Sigmoid colon (tissue), 7 donors: ENCODE results near the gene MROH2A. TPM values are rescaled to one million over a fixed set of nuclear protein-coding genes. Genes with fewer than 3 reads are reported as not detected.

Experiments
- DNase-seq: peaks from one replicate; pipeline ENCODE4 v3.0.0-alpha.2; 2019
- H3K27ac ChIP-seq, 4 donors: fragments of 200-600 bp; sonication (generic); one replicate each; pipeline ENCODE4 v1.5.1; 2016 to 2019; ENCODE audit warnings: mild to moderate bottlenecking in 1 of 4
- H3K27me3 ChIP-seq, 3 donors: fragments of 200-600 bp; sonication (generic); one replicate each; pipeline ENCODE4 v1.5.1; 2019; ENCODE audit warnings: mild to moderate bottlenecking in 1 of 3
- H3K36me3 ChIP-seq, 4 donors: fragments of 200-600 bp; sonication (generic); one replicate each; pipeline ENCODE4 v1.5.1; 2016 to 2019
- H3K4me1 ChIP-seq, 4 donors: fragments of 200-600 bp; sonication (generic); one replicate each; pipeline ENCODE4 v1.5.1; 2017 to 2019
- H3K4me3 ChIP-seq, 4 donors: fragments of 200-600 bp; sonication (generic); one replicate each; pipeline ENCODE4 v1.5.1; 2017 to 2019; ENCODE audit warnings: mild to moderate bottlenecking in 2 of 4, moderate library complexity in 1 of 4
- H3K9me3 ChIP-seq, 4 donors: fragments of 200-600 bp in 3 of 4; sonication (generic) in 3 of 4; one replicate each; pipeline versions ENCODE4 v1.5.1 to v1.6.1; 2013 to 2019
- CTCF ChIP-seq, 4 experiments: fragments of 450-650 bp in 3 of 4; fragments of 200-600 bp in 1 of 4; IDR thresholded peaks; one replicate each; pipeline ENCODE4 v1.5.1; 2016 to 2019; ENCODE audit warnings: antibody characterized with exemption in 4 of 4, mild to moderate bottlenecking in 3 of 4, moderate library complexity in 2 of 4
- EP300 ChIP-seq, 4 donors: sonication (generic); formaldehyde crosslinking; IDR thresholded peaks; one replicate each; pipeline ENCODE4 v1.6.1; 2017; ENCODE audit warnings: antibody characterized with exemption in 4 of 4
- POLR2A ChIP-seq, 2 donors: fragments of 450-650 bp; IDR thresholded peaks; one replicate each; pipeline ENCODE4 v1.6.1; 2016; ENCODE audit warnings: antibody characterized with exemption in 2 of 2, mild to moderate bottlenecking in 2 of 2, moderate library complexity in 2 of 2
- POLR2AphosphoS5 ChIP-seq, 4 donors: sonication (generic); formaldehyde crosslinking; IDR thresholded peaks; one replicate each; pipeline ENCODE4 v1.6.1; 2017; ENCODE audit warnings: antibody characterized with exemption in 4 of 4
- WGBS, 2 donors: extraction: QIAGEN DNeasy Blood & Tissue Kit; methylation state at CpG; one replicate each; pipeline ENCODE4 v1.1.7; 2013; 5-methylcytosine and 5-hydroxymethylcytosine counted together
- intact Hi-C: fragments of 100-400 bp; cut with DNase I; formaldehyde crosslinking; loops from one replicate; pipeline ENCODE4 v1.15.1; 2023
- polyA plus RNA-seq, 3 donors: library from polyadenylated mRNA; stranded (reverse); fragments of 200-250 nt; gene quantifications; one replicate each; pipeline ENCODE4 v1.2.3, GENCODE V29; 2013
- total RNA-seq, 4 donors: library from RNA; depleted of rRNA; stranded (reverse); fragments of >200 nt; gene quantifications; one replicate each; pipeline ENCODE4 v1.1.0, GENCODE V29; 2016
- donor health status: healthy with polysubstance abuse.
- donor health status: Bipolar disorder and iron deficiency.
- donor health status: healthy.

MROH2A gene
- total and polyA plus RNA-seq, 7 donors: 0.06 TPM; not detected in 6

DNA sequence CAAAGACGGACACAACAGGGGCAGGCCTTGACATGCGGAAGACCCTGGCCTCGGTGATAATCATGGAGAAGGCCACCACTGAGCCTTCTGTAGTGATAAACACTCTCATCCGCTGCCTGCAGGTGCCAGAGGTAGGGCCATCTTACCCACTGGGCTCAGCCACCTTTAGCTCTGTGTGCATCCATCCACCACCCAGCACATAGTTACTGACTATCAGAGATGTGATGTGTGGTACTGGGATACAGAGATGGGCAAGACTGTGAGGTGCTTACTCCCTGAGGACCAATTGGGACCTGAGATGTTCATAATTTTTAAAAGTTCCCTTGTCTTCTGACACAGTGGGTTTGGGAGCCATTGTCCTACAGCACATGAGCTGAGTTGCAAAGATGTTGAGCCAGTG, 1.6 kb downstream of the MROH2A start:
- no peak overlapping the region for H3K4me3 ChIP-seq
- intact Hi-C loops: no loop called here
- no peaks in the 10 kb centered on the region for H3K27me3 ChIP-seq
- no peaks in the 10 kb centered on the region for H3K4me1 ChIP-seq
- no peak overlapping the region for H3K27ac ChIP-seq
- no peak for TF ChIP-seq EP300 (IDR thresholded peaks at IDR 0.05)
- no peak for TF ChIP-seq CTCF (IDR thresholded peaks at IDR 0.05)
- TF ChIP-seq POLR2A (IDR thresholded peaks at IDR 0.05): no peak
- TF ChIP-seq POLR2AphosphoS5 (IDR thresholded peaks at IDR 0.05): no peak
- no peak for DNase-seq
- H3K9me3 ChIP-seq: no peaks in the 10 kb centered on the region
- 89 to 92% methylated on average over 4 of the region's 4 CpGs for WGBS, 2 donors
- H3K36me3 ChIP-seq: no peaks in the 10 kb centered on the region

DNA sequence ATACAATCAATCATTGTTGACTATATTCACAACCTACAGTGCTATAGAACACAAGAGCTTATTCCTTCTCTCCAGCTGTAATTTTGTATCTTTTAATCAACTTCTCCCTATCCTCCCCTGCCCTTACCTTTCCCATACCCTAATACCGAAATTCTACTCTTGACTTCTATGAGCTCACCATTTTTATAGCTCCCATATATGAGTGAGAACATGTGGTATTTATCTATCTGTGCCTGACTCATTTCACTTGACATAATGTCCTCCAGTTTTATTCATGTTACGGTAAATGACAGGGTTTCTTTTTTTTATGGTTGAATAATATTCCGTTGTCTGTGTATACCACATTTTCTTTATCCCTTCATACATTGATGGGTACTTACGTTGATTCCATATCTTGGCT, 2.6 kb downstream of the MROH2A start:
- DNase-seq: no peak
- 67 to 85% methylated on average over 4 of the region's 4 CpGs for WGBS, 2 donors
- intact Hi-C loops: no loop called here

GRCh38 chr2:233789554-233789953, 11.4 kb downstream of the MROH2A start:
- no peak for TF ChIP-seq EP300 (IDR thresholded peaks at IDR 0.05)
- TF ChIP-seq CTCF (IDR thresholded peaks at IDR 0.05): no peak
- no peak for TF ChIP-seq POLR2AphosphoS5 (IDR thresholded peaks at IDR 0.05)
- TF ChIP-seq POLR2A (IDR thresholded peaks at IDR 0.05): no peak
- Histone ChIP-seq H3K4me1 (no peaks in the 10 kb centered on the region), H3K27ac (no peak overlapping the region), H3K27me3 (no peaks in the 10 kb centered on the region), H3K9me3 (no peaks in the 10 kb centered on the region), H3K36me3 (no peaks in the 10 kb centered on the region), H3K4me3 (no peak overlapping the region)
- WGBS, 2 donors: 94 to 96% methylated on average over 7 of the region's 7 CpGs
- intact Hi-C loops: no loop called here
- DNase-seq: no peak

More for the DNA sequence above, 2.6 kb downstream of the MROH2A start:
- no peak overlapping the region for H3K4me3 ChIP-seq
- no peaks in the 10 kb centered on the region for H3K36me3 ChIP-seq
- no peak overlapping the region for H3K27ac ChIP-seq
- TF ChIP-seq CTCF (IDR thresholded peaks at IDR 0.05) (no peak), EP300 (IDR thresholded peaks at IDR 0.05) (no peak), POLR2A (IDR thresholded peaks at IDR 0.05) (no peak), POLR2AphosphoS5 (IDR thresholded peaks at IDR 0.05) (no peak)
- H3K27me3 ChIP-seq: no peaks in the 10 kb centered on the region
- H3K4me1 ChIP-seq: no peaks in the 10 kb centered on the region
- H3K9me3 ChIP-seq: no peaks in the 10 kb centered on the region

DNA sequence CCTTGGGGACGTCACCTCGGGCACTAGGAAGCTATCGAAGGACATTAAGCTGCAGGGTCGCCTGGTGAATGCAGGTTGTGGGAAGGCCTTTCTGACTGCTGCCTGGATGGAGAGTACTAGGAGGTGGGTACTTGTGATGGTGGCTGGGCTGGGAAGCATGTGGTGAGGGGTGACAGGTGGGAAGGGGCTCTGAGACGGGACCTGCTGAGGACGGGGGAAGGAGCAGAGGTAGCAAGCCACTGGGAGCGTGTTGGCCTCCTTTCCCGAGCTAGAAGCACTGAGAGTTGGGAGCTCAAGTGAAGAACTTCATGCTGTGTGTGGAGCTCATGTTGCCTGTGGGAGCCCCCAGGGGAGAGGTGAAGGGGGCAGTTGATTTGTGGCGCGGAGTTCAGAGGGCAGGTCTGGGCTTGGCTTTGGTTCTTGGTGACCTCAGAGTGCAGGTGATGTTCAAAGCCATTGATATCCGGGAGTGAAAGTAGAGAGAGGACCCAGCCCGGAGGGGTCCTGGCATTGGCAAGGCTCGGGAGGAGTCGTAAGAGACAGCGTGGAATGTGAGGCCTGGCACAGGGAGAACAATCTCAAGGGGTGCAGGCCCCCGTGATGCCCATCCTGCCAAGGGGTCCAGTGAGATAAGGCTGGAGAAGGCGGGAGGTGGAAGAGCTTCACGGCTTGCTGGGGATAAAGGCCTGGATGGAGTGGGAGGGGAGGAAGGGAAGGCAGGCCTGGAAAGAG, 13.2 kb downstream of the MROH2A start:
- WGBS, 2 donors: 88 to 93% methylated on average over 18 of the region's 18 CpGs

More for the DNA sequence above, 13.2 kb downstream of the MROH2A start:
- Histone ChIP-seq H3K27me3 (no peaks in the 10 kb centered on the region), H3K36me3 (no peaks in the 10 kb centered on the region), H3K4me1 (no peaks in the 10 kb centered on the region), H3K4me3 (no peak overlapping the region), H3K9me3 (no peaks in the 10 kb centered on the region), H3K27ac (no peak overlapping the region)
- intact Hi-C loops: no loop called here
- no peak for DNase-seq
- TF ChIP-seq CTCF (IDR thresholded peaks at IDR 0.05) (no peak), POLR2A (IDR thresholded peaks at IDR 0.05) (no peak), POLR2AphosphoS5 (IDR thresholded peaks at IDR 0.05) (no peak), EP300 (IDR thresholded peaks at IDR 0.05) (no peak)
